ENCODE measurements around the gene FADD.

Gene FADD, protein sequence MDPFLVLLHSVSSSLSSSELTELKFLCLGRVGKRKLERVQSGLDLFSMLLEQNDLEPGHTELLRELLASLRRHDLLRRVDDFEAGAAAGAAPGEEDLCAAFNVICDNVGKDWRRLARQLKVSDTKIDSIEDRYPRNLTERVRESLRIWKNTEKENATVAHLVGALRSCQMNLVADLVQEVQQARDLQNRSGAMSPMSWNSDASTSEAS

GRCh38 chr11:70202920-70203750 lies at the start of gene FADD:
Gene FADD (plus strand): TSS chr11:70203296. CDS start chr11:70203460, 164 bp downstream.
- no peaks in the 10 kb centered on the region for H3K27me3 Mint-ChIP-seq
- peak within 1 kb of the TSS; percentile 96 for H3K27ac Mint-ChIP-seq
- H3K36me3 Mint-ChIP-seq (ENCODE audit: low read depth) = peaks cover 31% of the 10 kb centered on the region
- H3K4me1 Mint-ChIP-seq (ENCODE audit: low read depth) = peaks cover 43% of the 10 kb centered on the region
- no peaks in the 10 kb centered on the region for H3K9me3 Mint-ChIP-seq
- H3K4me3 Mint-ChIP-seq = peak within 1 kb of the TSS; percentile 96

GRCh38 chr11:70155386-70155785 lies 47.7 kb upstream of the FADD start:
- Mint-ChIP-seq H3K9me3 (no peaks in the 10 kb centered on the region), H3K27me3 (peaks cover 3% of the 10 kb centered on the region)

DNA sequence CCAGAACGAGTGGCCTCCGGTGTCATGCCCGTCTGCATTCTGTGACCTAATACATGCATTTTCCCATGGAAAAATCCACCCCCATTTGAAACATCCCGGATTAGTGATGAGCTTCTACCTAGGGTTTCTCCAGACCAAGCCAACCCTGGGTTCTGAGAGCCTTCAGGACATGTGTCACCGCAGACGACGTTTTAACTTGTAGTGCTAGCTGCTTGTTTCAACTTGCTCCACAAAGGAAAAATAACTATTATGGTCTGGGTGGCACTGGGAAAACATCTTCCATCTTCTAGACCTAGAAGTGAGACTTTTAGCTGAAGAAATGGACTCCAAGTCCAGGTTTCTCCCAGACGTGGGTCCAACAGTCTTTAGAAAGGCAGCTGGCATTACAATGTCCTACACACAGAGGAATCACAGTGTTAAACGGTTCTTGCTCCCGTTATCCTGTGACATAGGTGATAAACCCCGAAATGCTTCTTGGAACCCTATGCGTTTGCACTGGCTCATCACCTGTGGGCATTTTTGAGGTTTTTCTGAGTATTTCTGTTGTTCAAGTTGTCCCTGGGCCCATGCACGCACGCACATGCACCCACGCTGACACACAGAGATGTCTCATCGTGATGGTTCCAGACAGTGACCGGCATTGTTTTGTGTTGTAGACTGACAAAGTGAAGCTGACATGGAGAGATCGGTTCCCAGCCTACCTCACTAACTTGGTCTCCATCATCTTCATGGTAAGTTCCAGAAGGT lies 46.6 kb upstream of the FADD start:
- Mint-ChIP-seq H3K9me3 (no peaks in the 10 kb centered on the region), H3K27ac (no peak overlapping the region), H3K4me1 (ENCODE audit: low read depth) (no peaks in the 10 kb centered on the region), H3K27me3 (no peaks in the 10 kb centered on the region), H3K36me3 (ENCODE audit: low read depth) (no peaks in the 10 kb centered on the region), H3K4me3 (no peak overlapping the region)

More at GRCh38 chr11:70155386-70155785, 47.7 kb upstream of the FADD start:
- Mint-ChIP-seq H3K27ac (no peak overlapping the region), H3K4me3 (no peak overlapping the region), H3K4me1 (ENCODE audit: low read depth) (no peaks in the 10 kb centered on the region), H3K36me3 (ENCODE audit: low read depth) (no peaks in the 10 kb centered on the region)

- Mint-ChIP-seq H3K4me3 (no peak overlapping the region), H3K4me1 (ENCODE audit: low read depth) (no peaks in the 10 kb centered on the region)
Measured at GRCh38 chr11:70158201-70158600, 44.9 kb upstream of the FADD start.

GRCh38 chr11:70158757-70159389 lies 44.2 kb upstream of the FADD start:
- Mint-ChIP-seq H3K4me1 (ENCODE audit: low read depth) (no peaks in the 10 kb centered on the region), H3K27me3 (no peaks in the 10 kb centered on the region), H3K4me3 (no peak overlapping the region), H3K36me3 (ENCODE audit: low read depth) (no peaks in the 10 kb centered on the region), H3K27ac (peak overlapping the region; percentile 26), H3K9me3 (no peaks in the 10 kb centered on the region)

More at GRCh38 chr11:70158201-70158600, 44.9 kb upstream of the FADD start:
- no peak overlapping the region for H3K27ac Mint-ChIP-seq
- H3K27me3 Mint-ChIP-seq = no peaks in the 10 kb centered on the region
- no peaks in the 10 kb centered on the region for H3K36me3 Mint-ChIP-seq (ENCODE audit: low read depth)
- H3K9me3 Mint-ChIP-seq = no peaks in the 10 kb centered on the region

DNA sequence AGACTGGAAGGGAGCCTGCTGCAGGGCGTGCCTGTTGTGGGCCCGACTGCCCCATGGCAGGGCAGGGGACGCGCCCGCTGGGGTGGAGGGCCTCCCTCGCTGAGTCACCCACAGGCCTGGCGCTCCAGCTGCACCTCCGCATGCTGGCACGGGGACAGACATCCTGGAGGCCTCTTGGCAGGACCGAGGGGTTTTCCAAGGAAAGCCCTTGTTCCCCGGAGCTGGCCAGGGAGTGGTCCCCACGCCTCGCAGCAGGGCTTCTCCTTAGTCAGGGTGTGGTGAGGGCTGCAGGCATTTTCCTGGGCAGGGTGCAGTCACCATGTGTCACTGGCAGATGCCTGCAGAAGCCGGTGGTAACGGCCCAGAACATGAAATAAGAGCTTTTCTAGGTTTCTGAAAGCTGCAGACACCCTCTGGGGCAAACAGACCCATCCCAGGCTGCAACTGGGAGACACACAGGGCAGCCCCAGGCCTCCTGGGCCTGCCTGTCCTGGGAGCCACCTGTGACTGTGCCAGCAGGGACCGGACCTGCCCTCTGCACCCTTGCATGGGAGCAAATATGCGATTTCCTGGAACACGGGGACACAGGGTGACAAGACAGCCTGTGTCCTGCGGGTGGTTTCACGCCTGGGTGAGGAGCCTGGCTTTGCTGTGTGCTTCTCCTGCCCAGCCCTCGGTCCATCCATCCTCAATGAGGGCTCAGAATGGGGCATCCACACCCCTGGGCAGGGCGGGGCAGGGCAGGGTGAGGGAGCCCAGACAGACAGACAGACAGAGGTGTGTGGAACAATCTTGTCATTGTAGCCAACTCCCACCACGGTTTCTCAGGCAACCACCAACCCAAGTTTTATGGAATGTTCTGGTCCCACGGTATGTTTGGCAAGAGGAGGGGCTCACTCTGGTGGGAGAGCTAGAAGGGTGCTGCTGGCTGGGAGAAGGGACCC lies 43.2 kb upstream of the FADD start:
- Mint-ChIP-seq H3K36me3 (ENCODE audit: low read depth) (no peaks in the 10 kb centered on the region), H3K4me3 (no peak overlapping the region), H3K9me3 (no peaks in the 10 kb centered on the region), H3K27me3 (no peaks in the 10 kb centered on the region), H3K27ac (no peak overlapping the region), H3K4me1 (ENCODE audit: low read depth) (no peaks in the 10 kb centered on the region)

- Mint-ChIP-seq H3K4me3 (no peak overlapping the region), H3K27me3 (no peaks in the 10 kb centered on the region), H3K27ac (no peak overlapping the region), H3K9me3 (no peaks in the 10 kb centered on the region), H3K36me3 (ENCODE audit: low read depth) (no peaks in the 10 kb centered on the region), H3K4me1 (ENCODE audit: low read depth) (no peaks in the 10 kb centered on the region)
Measured at GRCh38 chr11:70161043-70161625, 42.0 kb upstream of the FADD start.

DNA sequence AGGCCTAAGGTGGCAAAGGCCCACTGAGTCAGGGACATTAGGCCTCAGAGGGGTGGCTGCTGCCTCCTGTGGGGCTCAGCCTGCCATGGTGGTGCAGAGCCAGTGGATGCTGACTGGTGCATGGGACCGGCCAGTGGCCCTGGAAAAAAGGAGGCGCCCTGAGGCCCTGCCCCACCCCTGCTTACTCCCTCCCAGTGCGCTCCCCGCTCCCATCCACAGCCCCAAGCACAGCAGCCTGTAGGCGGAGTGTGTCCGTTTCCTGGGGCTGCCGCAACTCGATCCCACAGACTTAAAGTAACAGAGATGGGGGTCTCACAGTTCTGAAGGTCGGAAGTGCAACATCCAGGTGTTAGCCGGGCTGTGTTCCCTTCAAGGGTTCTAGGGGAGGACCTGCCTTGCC lies 38.4 kb upstream of the FADD start:
- H3K36me3 Mint-ChIP-seq (ENCODE audit: low read depth) = no peaks in the 10 kb centered on the region
- no peaks in the 10 kb centered on the region for H3K9me3 Mint-ChIP-seq
- no peaks in the 10 kb centered on the region for H3K4me1 Mint-ChIP-seq (ENCODE audit: low read depth)
- no peak overlapping the region for H3K27ac Mint-ChIP-seq
- H3K27me3 Mint-ChIP-seq = peaks cover 6% of the 10 kb centered on the region
- H3K4me3 Mint-ChIP-seq = no peak overlapping the region

DNA sequence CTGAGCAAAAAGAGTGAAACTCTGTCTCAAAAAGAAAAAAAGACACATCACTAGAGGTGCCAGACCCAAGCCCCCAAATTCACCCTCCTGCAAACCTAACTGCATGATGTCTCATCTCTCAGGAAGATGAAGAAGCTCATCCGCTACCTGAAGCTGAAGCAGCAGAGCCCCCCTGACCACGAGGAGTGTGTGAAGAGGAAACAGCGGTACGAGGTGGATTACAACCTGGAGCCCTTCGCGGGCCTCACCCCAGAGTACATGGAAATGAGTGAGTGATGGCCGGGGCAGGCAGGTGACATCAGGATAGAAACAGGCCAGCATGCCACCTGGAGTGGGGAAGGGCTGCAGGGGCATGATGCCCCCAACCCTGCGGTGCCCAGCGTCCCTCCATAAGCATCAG lies 36.0 kb upstream of the FADD start:
- Mint-ChIP-seq H3K36me3 (ENCODE audit: low read depth) (no peaks in the 10 kb centered on the region), H3K9me3 (no peaks in the 10 kb centered on the region), H3K27me3 (peaks cover 6% of the 10 kb centered on the region), H3K4me3 (no peak overlapping the region), H3K4me1 (ENCODE audit: low read depth) (no peaks in the 10 kb centered on the region), H3K27ac (no peak overlapping the region)

GRCh38 chr11:70167723-70168404 lies 35.2 kb upstream of the FADD start:
- Mint-ChIP-seq H3K27ac (no peak overlapping the region), H3K9me3 (no peaks in the 10 kb centered on the region), H3K4me3 (no peak overlapping the region), H3K36me3 (ENCODE audit: low read depth) (no peaks in the 10 kb centered on the region), H3K27me3 (peaks cover 6% of the 10 kb centered on the region), H3K4me1 (ENCODE audit: low read depth) (no peaks in the 10 kb centered on the region)

DNA sequence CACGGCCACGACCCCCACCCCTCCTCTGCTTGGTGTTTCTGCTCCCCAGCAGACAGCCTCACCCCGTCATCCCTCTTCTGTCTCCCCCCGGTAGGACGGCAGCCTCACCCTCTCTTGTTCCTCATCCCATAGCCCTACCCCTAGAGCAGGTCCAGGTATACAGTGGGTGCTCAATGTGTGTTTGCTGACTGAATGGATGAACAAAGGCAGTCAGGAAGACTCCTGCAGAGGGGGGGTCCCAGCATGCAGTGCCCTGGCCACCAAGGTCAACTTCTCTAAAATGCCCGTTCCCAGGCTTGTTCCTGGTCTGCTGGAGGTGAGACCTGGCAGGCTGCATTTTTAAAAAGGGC lies 34.7 kb upstream of the FADD start:
- no peak overlapping the region for H3K4me3 Mint-ChIP-seq
- no peak overlapping the region for H3K27ac Mint-ChIP-seq
- H3K27me3 Mint-ChIP-seq = peaks cover 6% of the 10 kb centered on the region
- no peaks in the 10 kb centered on the region for H3K4me1 Mint-ChIP-seq (ENCODE audit: low read depth)
- no peaks in the 10 kb centered on the region for H3K36me3 Mint-ChIP-seq (ENCODE audit: low read depth)
- H3K9me3 Mint-ChIP-seq = no peaks in the 10 kb centered on the region

DNA sequence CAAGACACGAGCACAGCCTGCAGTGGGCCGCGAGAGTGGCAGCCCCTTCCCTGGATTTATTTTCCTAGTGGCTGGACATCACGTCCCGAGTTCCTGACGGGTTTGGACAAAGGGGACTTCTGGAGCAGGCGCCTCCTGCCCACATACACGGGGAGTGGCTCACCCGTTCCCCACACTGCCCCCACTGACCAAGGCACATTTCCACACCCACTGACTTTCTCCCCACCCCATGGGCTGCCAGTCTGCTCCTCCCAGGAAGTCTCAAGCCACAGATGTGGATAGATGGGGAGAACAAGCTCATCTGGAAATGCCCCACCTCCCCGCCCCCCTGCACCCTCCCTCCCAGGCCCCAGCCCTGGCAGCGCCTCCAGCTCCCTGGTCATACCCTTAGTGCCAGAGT lies 34.0 kb upstream of the FADD start:
- no peaks in the 10 kb centered on the region for H3K36me3 Mint-ChIP-seq (ENCODE audit: low read depth)
- H3K27ac Mint-ChIP-seq = no peak overlapping the region
- H3K4me3 Mint-ChIP-seq = no peak overlapping the region
- H3K9me3 Mint-ChIP-seq = no peaks in the 10 kb centered on the region
- H3K4me1 Mint-ChIP-seq (ENCODE audit: low read depth) = no peaks in the 10 kb centered on the region
- H3K27me3 Mint-ChIP-seq = peaks cover 6% of the 10 kb centered on the region

DNA sequence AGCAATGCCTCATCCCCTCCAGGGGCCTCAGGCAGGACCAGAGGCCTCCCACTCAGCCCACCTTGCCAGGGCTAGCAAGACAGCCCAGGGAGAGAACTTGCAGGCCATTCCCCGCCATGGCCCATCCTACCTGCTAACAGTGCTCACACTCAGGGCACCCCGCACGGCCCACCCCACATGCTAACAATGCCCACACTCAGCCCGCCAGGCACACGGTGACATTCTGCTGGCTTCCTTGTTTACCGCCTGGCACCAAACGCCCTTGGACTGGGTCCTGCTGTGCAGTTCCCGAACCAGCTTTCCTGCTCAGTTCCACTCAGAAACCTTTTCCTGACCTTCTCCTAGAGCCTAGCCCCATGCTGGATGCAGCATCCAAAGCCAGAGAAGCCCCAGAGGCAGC lies 33.5 kb upstream of the FADD start:
- H3K27ac Mint-ChIP-seq = no peak overlapping the region
- no peak overlapping the region for H3K4me3 Mint-ChIP-seq
- peaks cover 6% of the 10 kb centered on the region for H3K27me3 Mint-ChIP-seq
- H3K9me3 Mint-ChIP-seq = no peaks in the 10 kb centered on the region
- no peaks in the 10 kb centered on the region for H3K36me3 Mint-ChIP-seq (ENCODE audit: low read depth)
- H3K4me1 Mint-ChIP-seq (ENCODE audit: low read depth) = no peaks in the 10 kb centered on the region
